22Rv1 (cell line): ENCODE measurements around the gene PURA.

ENCODE experiments used
- H3K27ac ChIP-seq: fragments of 450-650 bp; 2 replicates; pipeline ENCODE4 v1.5.1; 2017
- ZFX ChIP-seq: fragments of 450-650 bp; IDR thresholded peaks from 2 replicates; pipeline ENCODE4 v1.6.1; 2017; ENCODE audit warnings: antibody characterized with exemption, borderline replicate concordance
- TF ChIP-seq, protein P1 (sequence below): fragments of 450-650 bp; IDR thresholded peaks from 2 replicates; pipeline ENCODE4 v1.5.1; 2017; ENCODE audit warnings: mild to moderate bottlenecking

Gene PURA

DNA sequence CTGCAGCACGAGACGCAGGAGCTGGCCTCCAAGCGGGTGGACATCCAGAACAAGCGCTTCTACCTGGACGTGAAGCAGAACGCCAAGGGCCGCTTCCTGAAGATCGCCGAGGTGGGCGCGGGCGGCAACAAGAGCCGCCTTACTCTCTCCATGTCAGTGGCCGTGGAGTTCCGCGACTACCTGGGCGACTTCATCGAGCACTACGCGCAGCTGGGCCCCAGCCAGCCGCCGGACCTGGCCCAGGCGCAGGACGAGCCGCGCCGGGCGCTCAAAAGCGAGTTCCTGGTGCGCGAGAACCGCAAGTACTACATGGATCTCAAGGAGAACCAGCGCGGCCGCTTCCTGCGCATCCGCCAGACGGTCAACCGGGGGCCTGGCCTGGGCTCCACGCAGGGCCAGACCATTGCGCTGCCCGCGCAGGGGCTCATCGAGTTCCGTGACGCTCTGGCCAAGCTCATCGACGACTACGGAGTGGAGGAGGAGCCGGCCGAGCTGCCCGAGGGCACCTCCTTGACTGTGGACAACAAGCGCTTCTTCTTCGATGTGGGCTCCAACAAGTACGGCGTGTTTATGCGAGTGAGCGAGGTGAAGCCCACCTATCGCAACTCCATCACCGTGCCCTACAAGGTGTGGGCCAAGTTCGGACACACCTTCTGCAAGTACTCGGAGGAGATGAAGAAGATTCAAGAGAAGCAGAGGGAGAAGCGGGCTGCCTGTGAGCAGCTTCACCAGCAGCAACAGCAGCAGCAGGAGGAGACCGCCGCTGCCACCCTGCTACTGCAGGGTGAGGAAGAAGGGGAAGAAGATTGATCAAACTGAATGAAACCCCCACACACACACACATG, 654 bp downstream of the PURA start:
- TF ChIP-seq, protein P1, sequence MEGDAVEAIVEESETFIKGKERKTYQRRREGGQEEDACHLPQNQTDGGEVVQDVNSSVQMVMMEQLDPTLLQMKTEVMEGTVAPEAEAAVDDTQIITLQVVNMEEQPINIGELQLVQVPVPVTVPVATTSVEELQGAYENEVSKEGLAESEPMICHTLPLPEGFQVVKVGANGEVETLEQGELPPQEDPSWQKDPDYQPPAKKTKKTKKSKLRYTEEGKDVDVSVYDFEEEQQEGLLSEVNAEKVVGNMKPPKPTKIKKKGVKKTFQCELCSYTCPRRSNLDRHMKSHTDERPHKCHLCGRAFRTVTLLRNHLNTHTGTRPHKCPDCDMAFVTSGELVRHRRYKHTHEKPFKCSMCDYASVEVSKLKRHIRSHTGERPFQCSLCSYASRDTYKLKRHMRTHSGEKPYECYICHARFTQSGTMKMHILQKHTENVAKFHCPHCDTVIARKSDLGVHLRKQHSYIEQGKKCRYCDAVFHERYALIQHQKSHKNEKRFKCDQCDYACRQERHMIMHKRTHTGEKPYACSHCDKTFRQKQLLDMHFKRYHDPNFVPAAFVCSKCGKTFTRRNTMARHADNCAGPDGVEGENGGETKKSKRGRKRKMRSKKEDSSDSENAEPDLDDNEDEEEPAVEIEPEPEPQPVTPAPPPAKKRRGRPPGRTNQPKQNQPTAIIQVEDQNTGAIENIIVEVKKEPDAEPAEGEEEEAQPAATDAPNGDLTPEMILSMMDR: no peak
- TF ChIP-seq ZFX: no peak
- peak overlapping the region; percentile 79 for H3K27ac ChIP-seq

DNA sequence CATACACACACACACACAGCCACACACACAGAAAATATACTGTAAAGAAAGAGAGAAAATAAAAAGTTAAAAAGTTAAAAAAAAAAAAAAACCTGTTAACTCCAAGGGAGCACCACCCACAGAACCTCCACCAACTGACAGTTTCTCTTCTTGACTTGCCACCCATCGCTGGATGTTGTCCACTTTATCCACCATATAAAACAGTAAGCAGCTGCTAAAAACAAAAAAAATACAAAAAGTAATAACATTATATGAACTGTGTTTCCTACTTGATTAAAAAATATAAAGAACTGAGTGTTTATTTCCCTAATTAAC, 1.2 kb downstream of the PURA start:
- H3K27ac ChIP-seq: peak overlapping the region; percentile 79
- TF ChIP-seq ZFX: no peak
- TF ChIP-seq, protein P1: no peak

DNA sequence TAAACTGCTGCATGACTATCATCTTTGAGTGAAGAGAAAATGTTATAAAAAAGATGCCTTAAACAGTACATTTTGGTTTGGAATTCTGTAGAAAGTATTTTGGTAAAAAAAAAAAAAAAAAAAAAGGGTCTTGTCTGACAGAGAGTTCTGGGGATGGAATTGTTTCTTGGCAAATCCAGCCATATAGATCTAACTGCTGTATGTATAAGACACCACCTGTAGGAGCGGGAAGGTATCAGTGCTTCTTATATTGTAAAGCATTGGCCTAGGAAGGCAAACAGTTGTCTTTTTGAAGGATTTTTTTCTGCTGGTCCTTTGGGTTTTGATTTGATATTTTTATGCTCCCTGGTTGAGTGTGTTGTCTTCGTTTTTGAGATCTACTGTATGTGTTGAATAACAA, 2.8 kb downstream of the PURA start:
- TF ChIP-seq ZFX: no peak
- TF ChIP-seq, protein P1: no peak
- H3K27ac ChIP-seq: no peak overlapping the region

DNA sequence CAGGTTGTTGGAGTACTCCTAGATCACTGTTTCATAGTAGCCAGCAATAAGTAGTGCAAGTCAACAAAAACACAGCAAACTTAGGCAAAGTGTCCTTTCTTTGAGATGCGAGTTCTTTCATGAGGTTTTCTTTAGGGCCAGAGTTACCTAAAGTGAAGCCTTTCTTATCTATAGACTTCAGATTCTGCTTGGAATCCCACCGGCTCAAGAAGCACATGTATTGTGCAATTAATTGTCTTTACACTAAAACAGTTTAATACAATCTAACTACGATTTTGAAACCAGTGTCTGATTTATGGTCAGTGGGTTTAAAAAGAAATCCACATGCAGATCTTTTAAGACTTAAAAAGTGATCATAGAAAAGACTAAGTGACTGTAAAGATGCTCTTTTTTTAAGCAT, 3.6 kb downstream of the PURA start:
- H3K27ac ChIP-seq: no peak overlapping the region
- TF ChIP-seq ZFX: no peak
- TF ChIP-seq, protein P1: no peak

DNA sequence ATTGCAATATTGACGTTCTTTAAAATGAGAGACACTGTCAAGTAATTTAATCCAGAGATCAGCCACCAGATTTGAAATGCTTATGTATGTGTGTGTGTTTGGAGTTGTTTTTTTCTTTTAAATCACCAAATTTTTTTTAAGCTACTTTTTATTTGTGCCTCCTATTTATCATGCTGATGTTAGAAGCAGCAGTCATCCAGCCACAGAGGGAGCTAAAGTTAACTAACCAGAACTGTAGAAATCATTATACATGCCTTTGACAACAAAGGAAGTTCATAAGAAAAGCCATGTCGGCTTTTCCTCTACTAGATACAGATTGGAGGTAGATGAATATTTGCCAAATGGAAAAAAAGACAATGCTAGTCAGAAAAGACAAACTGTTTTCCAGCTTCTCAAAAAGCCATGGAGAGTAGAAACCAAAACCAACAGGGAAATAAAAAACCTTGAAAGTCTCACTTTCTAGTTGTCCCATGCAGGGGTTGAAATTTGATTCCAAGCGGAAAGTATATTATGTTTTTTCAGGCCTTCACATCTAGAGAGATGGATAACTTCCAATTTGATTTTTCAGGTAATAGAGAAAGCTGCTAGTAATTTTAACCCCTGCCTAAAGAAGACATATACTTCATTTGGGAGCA, 4.5 kb downstream of the PURA start:
- H3K27ac ChIP-seq: no peak overlapping the region
- TF ChIP-seq ZFX: no peak
- TF ChIP-seq, protein P1: no peak

DNA sequence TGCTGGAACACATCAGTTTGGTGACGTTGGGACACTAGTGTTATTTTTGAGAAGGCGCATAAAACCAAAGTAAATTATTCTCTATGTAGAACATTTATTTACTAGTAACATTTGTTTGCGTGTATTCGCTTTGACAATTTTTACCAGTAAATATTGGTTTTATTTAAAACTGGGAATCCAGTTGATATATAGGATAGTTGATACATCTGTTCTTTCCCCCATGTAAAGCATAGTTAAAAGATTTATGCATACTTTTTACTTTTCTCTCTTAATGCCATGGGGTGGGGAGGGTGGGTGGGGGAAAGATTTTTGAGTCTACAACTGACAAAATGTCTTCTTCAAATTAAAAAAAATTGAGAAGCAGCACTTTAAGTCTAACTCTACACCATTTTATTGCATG, 11.7 kb downstream of the PURA start, which contains the start of gene IGIP:
Gene IGIP (plus strand): TSS at position 301 of the 400 bp plus-strand sequence. CDS start 2,540 bp downstream, outside the sequence.
- TF ChIP-seq ZFX: no peak
- TF ChIP-seq, protein P1: no peak
- no peak within 1 kb of the TSS for H3K27ac ChIP-seq

DNA sequence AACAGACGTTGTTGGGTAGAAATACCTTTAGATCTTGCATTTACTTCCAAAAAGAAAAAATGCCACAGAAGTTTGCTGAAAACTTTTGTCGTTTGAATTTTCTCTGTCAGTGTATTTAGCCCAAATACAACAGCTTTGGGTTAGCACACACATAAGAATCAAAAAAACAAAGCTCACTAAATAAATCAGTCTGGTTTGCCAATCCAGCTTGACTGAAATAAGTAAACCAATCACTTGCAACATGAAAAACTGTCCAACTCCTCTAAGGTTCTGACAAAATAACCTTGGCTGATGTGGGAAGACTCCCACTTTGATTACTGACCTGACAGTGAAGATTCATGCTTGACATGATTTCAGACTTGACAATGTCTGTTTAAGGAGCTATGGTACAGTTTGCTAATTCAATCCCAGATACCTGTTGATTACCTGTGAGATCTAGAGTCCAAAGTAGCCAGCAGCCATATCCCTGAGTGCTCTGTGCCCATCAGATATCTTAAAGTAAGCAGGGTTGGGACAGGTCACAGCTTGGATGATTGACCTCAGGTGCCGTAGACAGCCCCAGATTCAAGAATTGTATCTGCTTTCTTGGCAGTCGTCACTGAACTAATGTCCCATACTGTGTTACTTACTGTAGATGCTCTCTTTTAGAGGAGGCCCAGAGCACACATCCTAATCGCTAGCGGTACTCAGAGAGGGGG, 12.6 kb downstream of the PURA start:
- TF ChIP-seq, protein P1: no peak
- no peak for TF ChIP-seq ZFX
- H3K27ac ChIP-seq: no peak overlapping the region
